ENCODE measurements around the gene FLYWCH2. TPM values are rescaled to one million over a fixed set of nuclear protein-coding genes. Genes with fewer than 3 reads are reported as not detected.

FLYWCH2 gene
- total RNA-seq: 1 to 10 TPM; 7.8 to 8.1 TPM
- 21.5 TPM for polyA plus RNA-seq (2013, experiment 1 of 2)
- polyA plus RNA-seq (2013, experiment 2 of 2): 22.1 TPM
- 2.3 to 24.0 (median 13.8) reads per million in 172 experiments for total RNA-seq

DNA sequence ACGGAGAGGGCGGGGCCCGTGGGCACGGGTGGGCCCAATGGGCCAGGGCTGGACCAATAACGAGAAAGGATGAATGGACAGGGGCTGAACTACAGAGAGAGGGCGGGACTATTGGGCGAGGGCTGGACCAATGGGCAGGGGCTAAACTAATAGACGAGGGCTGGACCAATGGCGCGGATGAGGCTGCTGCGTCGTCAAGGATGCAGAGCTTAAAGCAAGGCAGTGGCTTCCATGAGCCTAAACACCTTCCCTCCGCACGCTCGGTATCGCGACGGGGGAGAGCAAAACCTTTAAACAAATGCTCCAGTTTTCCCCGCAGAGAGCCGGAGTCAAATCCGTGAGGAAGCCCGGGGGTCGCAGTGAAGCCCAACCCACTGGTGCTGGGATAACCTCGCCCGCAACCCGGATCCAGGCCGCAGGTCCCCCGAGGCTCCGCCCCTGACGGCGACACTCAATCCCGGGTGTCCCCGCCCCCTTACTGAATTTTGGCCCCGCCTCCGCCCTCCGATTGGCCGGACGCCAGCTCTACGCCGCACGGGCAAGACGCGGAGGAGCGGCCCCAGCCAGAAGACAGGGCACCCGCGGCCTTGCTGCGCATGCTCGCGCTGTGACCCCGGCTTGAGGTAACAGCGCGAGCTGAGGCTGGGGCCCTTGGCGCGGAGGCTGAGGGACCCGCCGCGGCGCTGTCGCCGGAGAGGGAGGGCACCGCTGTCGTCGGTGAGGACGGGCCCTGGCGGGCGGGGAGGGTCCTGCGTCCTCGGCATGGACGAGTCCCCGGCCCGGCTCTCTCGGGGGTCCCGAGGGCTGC, at the start of gene FLYWCH2:
Gene FLYWCH2 (plus strand): TSS at position 566 of the 808 bp plus-strand sequence. CDS start 13,235 bp downstream, outside the sequence.
- Mint-ChIP-seq H3K9me3 (no peaks in the 10 kb centered on the region), H3K27ac (peak within 1 kb of the TSS; percentile 99), H3K27me3 (no peaks in the 10 kb centered on the region), H3K36me3 (ENCODE audit: low read depth) (peaks cover 4% of the 10 kb centered on the region), H3K4me1 (ENCODE audit: low read depth) (peaks cover 13% of the 10 kb centered on the region), H3K4me3 (peak within 1 kb of the TSS; percentile 93)
- no peaks in the 10 kb centered on the region for H3K36me3 ChIP-seq (ENCODE audit: insufficient read depth, low read length)
- intact Hi-C loops (cut with DNase I, micrococcal nuclease): loop anchor here (2.0 to 5.0 kb wide), 3 partner anchors 14 to 34 kb away; no protein-coding TSS in a partner anchor
- H3K9me3 ChIP-seq (ENCODE audit: control insufficient read depth in 1 of 2, insufficient read depth in 1 of 2, low read length in 2 of 2): peaks cover 0 to 4% of the 10 kb centered on the region in 2 experiments
- no peaks in the 10 kb centered on the region for H3K27me3 ChIP-seq (ENCODE audit: control insufficient read depth in 1 of 2, insufficient read depth in 2 of 2, low read length in 2 of 2)
- peak within 1 kb of the TSS; percentile 75 for H3K4me3 ChIP-seq (ENCODE audit: low read length)
- peak; percentile 86 for ATAC-seq (ENCODE audit: poor library complexity)
- H3K27ac ChIP-seq (ENCODE audit: low read depth in 1 of 2, low read length in 2 of 2): peak within 1 kb of the TSS; percentile 89 to 93
- ChIA-PET POLR2A (interaction anchor here (0.6 to 3.8 kb wide), 26 partner anchors 8 to 1212 kb away, joined by 3 to 60 read pairs (median 4); partner anchors contain the start of genes ELOB, FLYWCH1, KCTD5 and PGP), CTCF (interaction anchor here (0.8 to 2.9 kb wide), 7 partner anchors 8 to 145 kb away, joined by 3 to 19 read pairs (median 5); no protein-coding TSS in a partner anchor)
- no peak for TF ChIP-seq CTCF (IDR thresholded peaks at IDR 0.05)
- peak; percentile 98 to 100 (median 99) for DNase-seq
- peaks cover 16% of the 10 kb centered on the region for H3K4me1 ChIP-seq (ENCODE audit: insufficient read depth, low read length)

- H3K27ac ChIP-seq (ENCODE audit: low read depth in 1 of 2, low read length in 2 of 2): no peak overlapping the region
- DNase-seq (no peak), ATAC-seq (ENCODE audit: poor library complexity) (no peak)
- Mint-ChIP-seq H3K36me3 (ENCODE audit: low read depth) (no peaks in the 10 kb centered on the region), H3K4me3 (no peak overlapping the region), H3K27me3 (peaks cover 17% of the 10 kb centered on the region), H3K9me3 (no peaks in the 10 kb centered on the region), H3K27ac (no peak overlapping the region), H3K4me1 (ENCODE audit: low read depth) (peaks cover 8% of the 10 kb centered on the region)
- H3K4me3 ChIP-seq (ENCODE audit: low read length): no peak overlapping the region
- ChIA-PET POLR2A (no interaction called here), CTCF (no interaction called here)
- H3K4me1 ChIP-seq (ENCODE audit: insufficient read depth, low read length): peaks cover 14% of the 10 kb centered on the region
- intact Hi-C loops (cut with DNase I, micrococcal nuclease): no loop called here
- H3K36me3 ChIP-seq (ENCODE audit: insufficient read depth, low read length): no peaks in the 10 kb centered on the region
- TF ChIP-seq CTCF (IDR thresholded peaks at IDR 0.05): no peak
- peaks cover 0 to 3% of the 10 kb centered on the region in 2 experiments for H3K27me3 ChIP-seq (ENCODE audit: control insufficient read depth in 1 of 2, insufficient read depth in 2 of 2, low read length in 2 of 2)
- H3K9me3 ChIP-seq (ENCODE audit: control insufficient read depth in 1 of 2, insufficient read depth in 1 of 2, low read length in 2 of 2): peaks cover 0 to 16% of the 10 kb centered on the region in 2 experiments
These were observed 49.2 kb upstream of the FLYWCH2 start for GRCh38 chr16:2833776-2834175.

DNA sequence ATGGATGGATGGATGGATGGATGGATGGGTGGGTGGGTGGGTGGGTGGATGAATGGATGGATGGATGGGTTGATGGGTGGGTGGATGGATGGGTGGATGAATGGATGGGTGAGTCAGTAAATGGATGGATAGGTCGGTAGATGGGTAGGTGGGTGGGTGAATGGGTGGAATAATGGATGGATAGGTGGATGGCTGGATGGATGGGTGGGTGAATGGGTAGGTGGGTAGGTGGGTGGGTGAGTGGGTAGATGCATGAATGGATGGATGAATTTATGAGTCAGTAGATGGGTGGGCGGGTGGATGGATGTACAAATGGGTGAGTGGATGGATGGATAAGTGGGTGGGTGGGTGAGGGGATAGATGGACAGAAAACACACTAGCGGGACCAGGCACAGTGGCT, 48.0 kb upstream of the FLYWCH2 start:
- ATAC-seq (ENCODE audit: poor library complexity) (no peak), DNase-seq (no peak)
- no peak for TF ChIP-seq CTCF (IDR thresholded peaks at IDR 0.05)
- Histone ChIP-seq H3K9me3 (ENCODE audit: control insufficient read depth in 1 of 2, insufficient read depth in 1 of 2, low read length in 2 of 2) (peaks cover 0 to 4% of the 10 kb centered on the region in 2 experiments), H3K27me3 (ENCODE audit: control insufficient read depth in 1 of 2, insufficient read depth in 2 of 2, low read length in 2 of 2) (peaks cover 0 to 1% of the 10 kb centered on the region in 2 experiments), H3K36me3 (ENCODE audit: insufficient read depth, low read length) (no peaks in the 10 kb centered on the region), H3K27ac (ENCODE audit: low read depth in 1 of 2, low read length in 2 of 2) (no peak overlapping the region), H3K4me3 (ENCODE audit: low read length) (no peak overlapping the region), H3K4me1 (ENCODE audit: insufficient read depth, low read length) (peaks cover 19% of the 10 kb centered on the region)
- Mint-ChIP-seq H3K4me3 (no peak overlapping the region), H3K27me3 (peaks cover 17% of the 10 kb centered on the region), H3K27ac (no peak overlapping the region), H3K9me3 (no peaks in the 10 kb centered on the region), H3K4me1 (ENCODE audit: low read depth) (peaks cover 17% of the 10 kb centered on the region), H3K36me3 (ENCODE audit: low read depth) (no peaks in the 10 kb centered on the region)
- intact Hi-C loops (cut with DNase I, micrococcal nuclease): no loop called here
- ChIA-PET POLR2A (no interaction called here), CTCF (no interaction called here)

All from CD4-positive, alpha-beta T cell (primary cell).